ENCODE results near the gene SDS. TPM values are rescaled to one million over a fixed set of nuclear protein-coding genes. Genes with fewer than 3 reads are reported as not detected.

Gene SDS
- total RNA-seq, 5 donors from 2014 or later (not counting 1 experiment from before 2014, with no cell fraction given) = 0.18 to 0.26 TPM; not detected in 3

DNA sequence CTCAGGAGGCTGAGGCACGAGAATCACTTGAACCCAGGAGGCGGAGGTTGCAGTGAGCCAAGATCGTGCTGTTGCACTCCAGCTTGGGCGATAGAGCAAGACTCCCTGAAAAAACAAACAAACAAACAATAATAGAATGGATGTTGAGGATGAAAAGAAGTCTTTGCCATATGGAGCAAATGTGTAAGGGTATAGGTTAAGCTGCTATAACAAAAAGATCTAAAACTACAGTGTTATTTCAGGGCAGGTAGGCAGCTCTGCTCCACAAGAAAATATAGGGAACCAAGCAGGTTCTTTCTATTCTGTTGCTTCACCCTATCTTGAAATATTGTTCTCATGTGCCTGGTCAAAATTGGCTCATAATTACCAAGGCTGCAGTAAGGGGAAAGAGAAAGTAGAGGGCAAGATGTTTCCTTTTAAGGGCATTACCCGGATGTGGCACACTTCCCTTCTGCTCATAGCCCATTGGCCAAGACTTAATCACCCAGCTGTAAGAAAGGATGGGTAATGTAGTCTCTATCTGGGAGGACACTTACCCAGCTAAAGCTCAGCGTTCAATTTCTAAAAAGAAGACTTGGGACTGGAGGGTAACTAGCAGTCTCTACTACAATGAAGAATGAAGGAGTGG is 42.0 kb upstream of the SDS start:
- H3K4me3 ChIP-seq (ENCODE audit: control insufficient read depth in 1 of 2, extremely low read depth in 1 of 2, low read length in 1 of 2) = no peak overlapping the region
- H3K9me3 ChIP-seq = no peaks in the 10 kb centered on the region
- H3K36me3 ChIP-seq (ENCODE audit: control insufficient read depth in 2 of 2, extremely low read depth in 1 of 2, insufficient read depth in 1 of 2, low read length in 1 of 2) = no peaks in the 10 kb centered on the region
- CTCF ChIA-PET = interaction anchor here in 1 of 2 donors (0.6 kb wide), 1 partner anchor 535 kb away, joined by 4 read pairs; no protein-coding TSS in a partner anchor
- no peaks in the 10 kb centered on the region for H3K4me1 ChIP-seq (ENCODE audit: control insufficient read depth in 1 of 2, extremely low read depth in 1 of 2, insufficient read depth in 2 of 2, low read length in 2 of 2)
- Mint-ChIP-seq H3K27ac (no peak overlapping the region), H3K36me3 (no peaks in the 10 kb centered on the region), H3K4me1 (no peaks in the 10 kb centered on the region), H3K4me3 (no peak overlapping the region), H3K27me3 (peaks cover 24 to 35% of the 10 kb centered on the region in 2 donors), H3K9me3 (peaks cover 0 to 4% (median 0%) of the 10 kb centered on the region in 3 donors)
- no peak overlapping the region for H3K27ac ChIP-seq (ENCODE audit: low read length)
- DNase-seq (no peak), ATAC-seq (replicated peaks in 1 of 4) (no peak)
- WGBS (ENCODE audit: insufficient coverage) = no CpG with 5 or more reads among the region's 6 CpGs
- POLR2A ChIA-PET = interaction anchor here in 1 of 2 donors (0.7 kb wide), 1 partner anchor 83 kb away, joined by 3 read pairs; no protein-coding TSS in a partner anchor
- peaks cover 0 to 42% of the 10 kb centered on the region in 2 experiments for H3K27me3 ChIP-seq (replicated peaks in 1 of 2; ENCODE audit: control insufficient read depth in 2 of 2, extremely low read depth in 1 of 2, insufficient read depth in 2 of 2, low read length in 1 of 2)

DNA sequence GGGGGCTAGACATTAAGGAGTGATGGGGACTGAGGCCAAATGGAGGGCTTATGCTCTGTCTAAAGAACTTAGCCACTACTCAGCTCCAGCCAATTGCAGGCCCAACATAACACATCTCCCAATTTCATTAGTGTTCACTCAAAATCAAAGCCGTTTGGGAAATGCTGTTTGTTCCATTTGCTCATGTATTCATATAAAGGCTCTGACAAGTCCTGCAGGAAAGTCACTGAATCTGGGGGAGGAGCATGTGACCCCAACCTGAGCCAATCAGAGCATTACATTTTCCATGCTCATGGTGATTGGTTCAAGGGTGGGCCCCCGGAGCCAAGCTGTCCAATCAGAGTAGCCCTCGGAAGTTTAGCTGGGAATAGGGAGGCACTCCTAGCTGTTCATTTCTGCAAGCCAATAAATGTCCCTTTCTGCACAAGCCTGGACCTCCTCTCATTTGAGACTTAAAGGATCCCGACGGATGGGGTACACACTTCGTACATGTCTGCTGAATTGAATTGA is 39.4 kb upstream of the SDS start:
- Mint-ChIP-seq H3K36me3 (no peaks in the 10 kb centered on the region), H3K9me3 (peaks cover 0 to 4% (median 0%) of the 10 kb centered on the region in 3 donors), H3K27ac (no peak overlapping the region), H3K4me3 (no peak overlapping the region), H3K4me1 (no peaks in the 10 kb centered on the region), H3K27me3 (peaks cover 32 to 39% of the 10 kb centered on the region in 2 donors)
- Histone ChIP-seq H3K4me1 (ENCODE audit: control insufficient read depth in 1 of 2, extremely low read depth in 1 of 2, insufficient read depth in 2 of 2, low read length in 2 of 2) (no peaks in the 10 kb centered on the region), H3K27ac (ENCODE audit: low read length) (no peak overlapping the region), H3K9me3 (no peaks in the 10 kb centered on the region), H3K4me3 (ENCODE audit: control insufficient read depth in 1 of 2, extremely low read depth in 1 of 2, low read length in 1 of 2) (no peak overlapping the region), H3K27me3 (replicated peaks in 1 of 2; ENCODE audit: control insufficient read depth in 2 of 2, extremely low read depth in 1 of 2, insufficient read depth in 2 of 2, low read length in 1 of 2) (peaks cover 0 to 45% of the 10 kb centered on the region in 2 experiments), H3K36me3 (ENCODE audit: control insufficient read depth in 2 of 2, extremely low read depth in 1 of 2, insufficient read depth in 1 of 2, low read length in 1 of 2) (no peaks in the 10 kb centered on the region)
- 87% methylated on average over 6 of the region's 6 CpGs for WGBS (ENCODE audit: insufficient coverage)
- ATAC-seq (replicated peaks in 1 of 4) (no peak), DNase-seq (no peak)
- ChIA-PET CTCF (no interaction called here), POLR2A (no interaction called here)

DNA sequence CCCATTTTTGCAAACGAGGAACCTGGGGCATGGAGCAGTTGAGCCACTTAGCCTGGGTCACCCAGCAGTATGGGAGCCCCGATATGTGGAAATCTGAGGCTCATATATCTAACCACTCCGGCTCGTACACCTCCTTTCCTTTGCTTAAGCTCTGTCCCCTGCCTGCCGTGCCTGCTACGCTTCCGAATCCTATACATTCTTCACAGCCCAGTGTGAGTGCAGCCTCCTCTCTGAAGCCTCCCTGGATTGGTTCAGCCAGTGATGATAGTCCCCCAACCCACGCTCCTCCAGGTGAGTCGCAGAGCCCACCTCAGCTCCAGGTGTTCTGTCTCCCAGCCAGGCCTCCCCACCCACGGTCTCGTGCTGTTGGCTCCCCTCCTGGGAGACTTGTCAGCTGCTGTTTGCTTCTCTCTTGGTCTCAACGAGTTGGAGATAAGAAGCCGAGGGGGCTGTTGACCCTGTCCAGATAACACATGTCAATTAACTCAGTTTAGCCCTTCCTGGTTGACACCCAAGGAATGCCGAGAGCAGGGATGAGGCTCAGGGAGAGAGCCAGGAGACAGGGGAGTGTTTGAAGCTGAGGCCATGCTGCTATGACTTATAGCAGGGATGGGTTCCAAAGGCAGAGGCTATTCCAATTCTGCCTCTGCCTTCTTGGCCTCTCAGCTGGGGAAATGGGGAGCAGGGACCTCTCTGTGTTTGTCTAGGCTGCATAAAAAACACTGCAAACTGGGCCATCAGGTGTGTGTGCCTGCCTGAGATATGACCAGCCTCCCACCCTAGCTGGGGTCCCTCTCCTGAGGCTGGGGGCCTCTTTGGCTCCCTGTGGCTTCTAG is 37.5 kb upstream of the SDS start:
- Mint-ChIP-seq H3K27ac (no peak overlapping the region), H3K4me1 (no peaks in the 10 kb centered on the region), H3K9me3 (peaks cover 0 to 3% (median 0%) of the 10 kb centered on the region in 3 donors), H3K4me3 (no peak overlapping the region), H3K36me3 (no peaks in the 10 kb centered on the region), H3K27me3 (peaks cover 20 to 27% of the 10 kb centered on the region in 2 donors)
- no peaks in the 10 kb centered on the region for H3K9me3 ChIP-seq
- H3K27ac ChIP-seq (ENCODE audit: low read length) = no peak overlapping the region
- no peaks in the 10 kb centered on the region for H3K36me3 ChIP-seq (ENCODE audit: control insufficient read depth in 2 of 2, extremely low read depth in 1 of 2, insufficient read depth in 1 of 2, low read length in 1 of 2)
- DNase-seq (no peak), ATAC-seq (replicated peaks in 1 of 4) (no peak)
- H3K27me3 ChIP-seq (replicated peaks in 1 of 2; ENCODE audit: control insufficient read depth in 2 of 2, extremely low read depth in 1 of 2, insufficient read depth in 2 of 2, low read length in 1 of 2) = peaks cover 0 to 40% of the 10 kb centered on the region in 2 experiments
- no peaks in the 10 kb centered on the region for H3K4me1 ChIP-seq (ENCODE audit: control insufficient read depth in 1 of 2, extremely low read depth in 1 of 2, insufficient read depth in 2 of 2, low read length in 2 of 2)
- WGBS (ENCODE audit: insufficient coverage) = 82% methylated on average over 12 of the region's 14 CpGs
- POLR2A ChIA-PET = no interaction called here
- no peak overlapping the region for H3K4me3 ChIP-seq (ENCODE audit: control insufficient read depth in 1 of 2, extremely low read depth in 1 of 2, low read length in 1 of 2)
- CTCF ChIA-PET = no interaction called here

DNA sequence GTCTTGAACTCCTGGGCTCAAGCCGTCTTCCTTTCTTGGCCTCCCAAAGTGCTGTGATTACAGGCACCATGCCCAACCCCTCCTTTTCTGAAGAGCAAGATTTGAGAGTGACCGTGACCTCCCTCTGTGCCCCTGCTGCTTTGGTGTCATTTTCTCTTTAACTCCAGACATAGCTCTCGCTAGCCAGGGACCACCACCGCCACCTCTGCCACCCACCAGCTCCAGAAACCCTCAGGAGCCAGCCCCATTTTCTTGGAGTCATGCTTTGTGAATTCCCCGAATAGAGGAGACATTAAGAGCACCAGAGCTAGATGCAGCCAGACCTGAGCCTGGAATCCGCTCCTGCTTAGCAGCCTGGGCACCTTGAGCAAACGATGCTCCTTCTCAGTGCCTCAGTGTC is 36.6 kb upstream of the SDS start:
- H3K27me3 ChIP-seq (replicated peaks in 1 of 2; ENCODE audit: control insufficient read depth in 2 of 2, extremely low read depth in 1 of 2, insufficient read depth in 2 of 2, low read length in 1 of 2) = peaks cover 0 to 37% of the 10 kb centered on the region in 2 experiments
- ChIA-PET POLR2A (no interaction called here), CTCF (no interaction called here)
- Mint-ChIP-seq H3K4me1 (no peaks in the 10 kb centered on the region), H3K27ac (no peak overlapping the region), H3K27me3 (peaks cover 14 to 20% of the 10 kb centered on the region in 2 donors), H3K36me3 (no peaks in the 10 kb centered on the region), H3K4me3 (no peak overlapping the region), H3K9me3 (no peaks in the 10 kb centered on the region)
- H3K4me3 ChIP-seq (ENCODE audit: control insufficient read depth in 1 of 2, extremely low read depth in 1 of 2, low read length in 1 of 2) = no peak overlapping the region
- no peaks in the 10 kb centered on the region for H3K36me3 ChIP-seq (ENCODE audit: control insufficient read depth in 2 of 2, extremely low read depth in 1 of 2, insufficient read depth in 1 of 2, low read length in 1 of 2)
- H3K27ac ChIP-seq (ENCODE audit: low read length) = no peak overlapping the region
- no peaks in the 10 kb centered on the region for H3K9me3 ChIP-seq
- DNase-seq (no peak), ATAC-seq (replicated peaks in 1 of 4) (no peak)
- 90% methylated on average over 3 of the region's 7 CpGs for WGBS (ENCODE audit: insufficient coverage)
- no peaks in the 10 kb centered on the region for H3K4me1 ChIP-seq (ENCODE audit: control insufficient read depth in 1 of 2, extremely low read depth in 1 of 2, insufficient read depth in 2 of 2, low read length in 2 of 2)

DNA sequence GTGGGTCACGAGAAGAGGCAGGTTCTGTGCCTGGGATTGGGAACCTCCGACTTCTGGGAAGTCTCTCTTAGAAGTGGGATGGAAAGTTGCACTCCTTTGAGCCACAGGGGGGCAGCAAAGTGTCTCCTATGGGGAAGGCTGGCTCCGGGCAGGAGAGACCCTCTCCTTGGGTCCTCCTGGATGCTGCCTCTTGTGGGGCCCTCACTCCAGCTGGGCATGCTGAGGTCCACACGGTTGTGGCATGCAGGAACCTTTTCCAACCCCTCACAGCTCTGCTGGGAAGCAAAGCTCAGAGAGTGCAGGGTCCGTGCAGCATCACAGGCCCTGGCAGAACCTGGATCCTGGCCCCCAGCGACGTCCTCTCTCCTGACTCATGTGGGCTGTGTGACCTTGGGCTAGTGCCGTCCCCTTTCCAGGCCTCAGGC is 35.9 kb upstream of the SDS start:
- Mint-ChIP-seq H3K36me3 (no peaks in the 10 kb centered on the region), H3K4me3 (no peak overlapping the region), H3K9me3 (no peaks in the 10 kb centered on the region), H3K4me1 (no peaks in the 10 kb centered on the region), H3K27me3 (peaks cover 9 to 19% of the 10 kb centered on the region in 2 donors), H3K27ac (no peak overlapping the region)
- Histone ChIP-seq H3K4me1 (ENCODE audit: control insufficient read depth in 1 of 2, extremely low read depth in 1 of 2, insufficient read depth in 2 of 2, low read length in 2 of 2) (no peaks in the 10 kb centered on the region), H3K27me3 (replicated peaks in 1 of 2; ENCODE audit: control insufficient read depth in 2 of 2, extremely low read depth in 1 of 2, insufficient read depth in 2 of 2, low read length in 1 of 2) (peaks cover 0 to 37% of the 10 kb centered on the region in 2 experiments), H3K9me3 (no peaks in the 10 kb centered on the region), H3K36me3 (ENCODE audit: control insufficient read depth in 2 of 2, extremely low read depth in 1 of 2, insufficient read depth in 1 of 2, low read length in 1 of 2) (no peaks in the 10 kb centered on the region), H3K27ac (ENCODE audit: low read length) (no peak overlapping the region), H3K4me3 (ENCODE audit: control insufficient read depth in 1 of 2, extremely low read depth in 1 of 2, low read length in 1 of 2) (no peak overlapping the region)
- ChIA-PET CTCF (no interaction called here), POLR2A (no interaction called here)
- DNase-seq (no peak), ATAC-seq (replicated peaks in 1 of 4) (no peak)
- 40% methylated on average over 8 of the region's 8 CpGs for WGBS (ENCODE audit: insufficient coverage)

DNA sequence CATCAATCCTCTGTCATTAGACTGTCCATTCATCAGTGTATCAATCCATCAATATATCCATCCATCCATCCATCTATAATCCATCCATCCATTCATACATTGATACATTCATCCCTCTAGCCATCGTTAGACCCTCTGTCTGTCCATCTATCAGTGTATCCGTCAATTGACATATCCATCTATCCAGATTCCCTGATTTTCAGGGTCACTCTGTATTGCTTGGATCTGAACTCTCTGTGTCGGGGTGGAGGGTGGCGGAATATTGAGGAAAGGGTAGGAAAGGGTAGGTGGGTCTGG is 35.6 kb upstream of the SDS start:
- Histone ChIP-seq H3K4me1 (ENCODE audit: control insufficient read depth in 1 of 2, extremely low read depth in 1 of 2, insufficient read depth in 2 of 2, low read length in 2 of 2) (no peaks in the 10 kb centered on the region), H3K27ac (ENCODE audit: low read length) (no peak overlapping the region), H3K4me3 (ENCODE audit: control insufficient read depth in 1 of 2, extremely low read depth in 1 of 2, low read length in 1 of 2) (no peak overlapping the region), H3K36me3 (ENCODE audit: control insufficient read depth in 2 of 2, extremely low read depth in 1 of 2, insufficient read depth in 1 of 2, low read length in 1 of 2) (no peaks in the 10 kb centered on the region), H3K27me3 (replicated peaks in 1 of 2; ENCODE audit: control insufficient read depth in 2 of 2, extremely low read depth in 1 of 2, insufficient read depth in 2 of 2, low read length in 1 of 2) (peaks cover 0 to 38% of the 10 kb centered on the region in 2 experiments), H3K9me3 (no peaks in the 10 kb centered on the region)
- no peak for DNase-seq
- 31% methylated on average over 2 of the region's 4 CpGs for WGBS (ENCODE audit: insufficient coverage)
- ChIA-PET CTCF (no interaction called here), POLR2A (no interaction called here)
- Mint-ChIP-seq H3K27me3 (peaks cover 9 to 19% of the 10 kb centered on the region in 2 donors), H3K4me1 (no peaks in the 10 kb centered on the region), H3K36me3 (no peaks in the 10 kb centered on the region), H3K9me3 (no peaks in the 10 kb centered on the region), H3K4me3 (no peak overlapping the region), H3K27ac (no peak overlapping the region)
- ATAC-seq (replicated peaks in 1 of 4) = no peak

Measured in T-cell (primary cell).